Tibial nerve (tissue), 4 donors: ENCODE results near the gene IGLL5. TPM values are rescaled to one million over a fixed set of nuclear protein-coding genes. Genes with fewer than 3 reads are reported as not detected.

ENCODE experiments used
- DNase-seq, 2 donors: peaks; one replicate each; pipeline ENCODE4 v3.0.0-alpha.2; 2019; ENCODE audit warnings: low spot score in 2 of 2
- H3K27ac ChIP-seq, 4 donors: fragments of 200-600 bp; sonication (generic) in 3 of 4; one replicate each; pipeline ENCODE4 v1.5.1; 2017 to 2019; ENCODE audit warnings: mild to moderate bottlenecking in 1 of 4
- H3K27me3 ChIP-seq, 2 donors: fragments of 200-600 bp; sonication (generic) in 1 of 2; one replicate each; pipeline versions ENCODE4 v1.5.1 to v1.6.0; 2017 to 2019
- H3K36me3 ChIP-seq, 3 donors: fragments of 200-600 bp; sonication (generic); one replicate each; pipeline ENCODE4 v1.5.1; 2018 to 2019
- H3K4me1 ChIP-seq, 4 donors: fragments of 200-600 bp; sonication (generic) in 3 of 4; one replicate each; pipeline ENCODE4 v1.5.1; 2017 to 2019
- H3K4me3 ChIP-seq, 4 donors: fragments of 200-600 bp; sonication (generic) in 3 of 4; one replicate each; pipeline ENCODE4 v1.5.1; 2017 to 2019; ENCODE audit warnings: mild to moderate bottlenecking in 1 of 4, moderate library complexity in 1 of 4
- H3K9me3 ChIP-seq, 4 donors: fragments of 200-600 bp; sonication (generic) in 3 of 4; one replicate each; pipeline ENCODE4 v1.5.1; 2017 to 2019
- CTCF ChIP-seq, 5 experiments: fragments of 200-600 bp in 3 of 5; fragments of 450-650 bp in 2 of 5; sonication (generic) in 3 of 5; IDR thresholded peaks; one replicate each; pipeline ENCODE4 v1.5.1; 2016 to 2019; ENCODE audit warnings: antibody characterized with exemption in 5 of 5, mild to moderate bottlenecking in 3 of 5, moderate library complexity in 2 of 5
- EP300 ChIP-seq, 2 donors: sonication (generic); formaldehyde crosslinking; IDR thresholded peaks; one replicate each; pipeline ENCODE4 v1.6.1; 2017; ENCODE audit warnings: antibody characterized with exemption in 2 of 2, mild to moderate bottlenecking in 1 of 2
- POLR2A ChIP-seq, 2 donors: fragments of 450-650 bp; IDR thresholded peaks; one replicate each; pipeline ENCODE4 v1.6.1; 2017; ENCODE audit warnings: antibody characterized with exemption in 2 of 2, mild to moderate bottlenecking in 2 of 2, moderate library complexity in 2 of 2
- WGBS, 2 donors: methylation state at CpG; one replicate each; pipeline ENCODE4 v1.1.5; 2018; 5-methylcytosine and 5-hydroxymethylcytosine counted together
- total RNA-seq, 4 donors: library from RNA; depleted of rRNA; stranded (reverse); fragments of >200 nt; gene quantifications; one replicate each; pipeline ENCODE4 v1.1.0, GENCODE V29; 2016

Gene IGLL5
- total RNA-seq, 4 donors from 2014 or later, result 0.66 to 2.7 (median 2.1) TPM; not detected in 1

- TF ChIP-seq EP300 (IDR thresholded peaks at IDR 0.05) (no peak), CTCF (IDR thresholded peaks at IDR 0.05) (no peak), POLR2A (IDR thresholded peaks at IDR 0.05) (no peak)
- Histone ChIP-seq H3K27ac (no peak overlapping the region), H3K4me3 (no peak overlapping the region), H3K9me3 (no peaks in the 10 kb centered on the region), H3K36me3 (no peaks in the 10 kb centered on the region), H3K4me1 (peaks cover 0 to 5% (median 0%) of the 10 kb centered on the region in 4 donors), H3K27me3 (no peaks in the 10 kb centered on the region)
- 60 to 85% methylated on average over 1 to 6 of the region's 6 CpGs for WGBS, 2 donors
- DNase-seq, result no peak
These were observed 44.9 kb downstream of the IGLL5 start for GRCh38 chr22:22932512-22932941.

GRCh38 chr22:22933100-22933806 is 45.6 kb downstream of the IGLL5 start:
- no peaks in the 10 kb centered on the region for H3K36me3 ChIP-seq
- H3K9me3 ChIP-seq, result no peaks in the 10 kb centered on the region
- peaks cover 0 to 4% (median 0%) of the 10 kb centered on the region in 4 donors for H3K4me1 ChIP-seq
- no peak overlapping the region for H3K27ac ChIP-seq
- DNase-seq, result no peak
- H3K27me3 ChIP-seq, result no peaks in the 10 kb centered on the region
- 89 to 94% methylated on average over 5 to 8 of the region's 8 CpGs for WGBS, 2 donors
- H3K4me3 ChIP-seq, result no peak overlapping the region
- TF ChIP-seq EP300 (IDR thresholded peaks at IDR 0.05) (no peak), CTCF (IDR thresholded peaks at IDR 0.05) (no peak), POLR2A (IDR thresholded peaks at IDR 0.05) (no peak)

- Histone ChIP-seq H3K4me1 (no peaks in the 10 kb centered on the region), H3K9me3 (no peaks in the 10 kb centered on the region), H3K4me3 (no peak overlapping the region), H3K27ac (no peak overlapping the region), H3K27me3 (no peaks in the 10 kb centered on the region), H3K36me3 (no peaks in the 10 kb centered on the region)
- WGBS, 2 donors, result 85% methylated on average over 10 of the region's 10 CpGs
- TF ChIP-seq CTCF (IDR thresholded peaks at IDR 0.05), result no peak
- TF ChIP-seq EP300 (IDR thresholded peaks at IDR 0.05), result no peak
- TF ChIP-seq POLR2A (IDR thresholded peaks at IDR 0.05), result no peak
- DNase-seq, result no peak
These were observed 46.4 kb downstream of the IGLL5 start for GRCh38 chr22:22933807-22934542.

GRCh38 chr22:22934543-22935055 is 47.0 kb downstream of the IGLL5 start:
- H3K27ac ChIP-seq, result no peak overlapping the region
- H3K4me3 ChIP-seq, result no peak overlapping the region
- WGBS, 2 donors, result 89 to 93% methylated on average over 11 of the region's 11 CpGs

More at GRCh38 chr22:22934543-22935055, 47.0 kb downstream of the IGLL5 start:
- H3K36me3 ChIP-seq, result no peaks in the 10 kb centered on the region
- TF ChIP-seq CTCF (IDR thresholded peaks at IDR 0.05) (no peak), EP300 (IDR thresholded peaks at IDR 0.05) (no peak)
- no peaks in the 10 kb centered on the region for H3K27me3 ChIP-seq
- no peaks in the 10 kb centered on the region for H3K9me3 ChIP-seq
- no peak for DNase-seq
- H3K4me1 ChIP-seq, result no peaks in the 10 kb centered on the region
